ENCODE data around the gene CADPS2. TPM values are rescaled to one million over a fixed set of nuclear protein-coding genes. Genes with fewer than 3 reads are reported as not detected.

Gene CADPS2
- total RNA-seq, 4 donors from 2014 or later, result 2.1 to 3.7 (median 2.8) TPM

GRCh38 chr7:122756860-122757259, 129.4 kb downstream of the CADPS2 start:
- Histone ChIP-seq H3K4me1 (no peaks in the 10 kb centered on the region), H3K27me3 (no peaks in the 10 kb centered on the region), H3K9me3 (no peaks in the 10 kb centered on the region), H3K36me3 (no peaks in the 10 kb centered on the region), H3K27ac (no peak overlapping the region), H3K4me3 (no peak overlapping the region)
- DNase-seq (no peak), ATAC-seq (no peak)
- TF ChIP-seq POLR2A (IDR thresholded peaks at IDR 0.05), result no peak
- no peak for TF ChIP-seq CTCF (IDR thresholded peaks at IDR 0.05 in 4 of 5, conservative IDR thresholded peaks at IDR 0.05 in 1 of 5)
- intact Hi-C loops (cut with DNase I; ENCODE audit: low total_unique reads) (no loop called here), in situ Hi-C loops (cut with MboI; ENCODE audit: low sequenced_read_pairs in 4 of 4) (no loop called here)

GRCh38 chr7:122755696-122756095, 130.6 kb downstream of the CADPS2 start:
- no peaks in the 10 kb centered on the region for H3K9me3 ChIP-seq
- in situ Hi-C loops (cut with MboI; ENCODE audit: low sequenced_read_pairs in 4 of 4), result no loop called here

GRCh38 chr7:122752583-122752982, 133.7 kb downstream of the CADPS2 start:
- no peak for TF ChIP-seq CTCF (IDR thresholded peaks at IDR 0.05 in 4 of 5, conservative IDR thresholded peaks at IDR 0.05 in 1 of 5)
- no peak for TF ChIP-seq POLR2A (IDR thresholded peaks at IDR 0.05)
- ATAC-seq (no peak), DNase-seq (no peak)
- intact Hi-C loops (cut with DNase I; ENCODE audit: low total_unique reads) (no loop called here), in situ Hi-C loops (cut with MboI; ENCODE audit: low sequenced_read_pairs in 4 of 4) (no loop called here)
- Histone ChIP-seq H3K9me3 (no peaks in the 10 kb centered on the region), H3K4me1 (no peaks in the 10 kb centered on the region), H3K27me3 (no peaks in the 10 kb centered on the region), H3K4me3 (no peak overlapping the region), H3K27ac (no peak overlapping the region), H3K36me3 (no peaks in the 10 kb centered on the region)

More at GRCh38 chr7:122755696-122756095, 130.6 kb downstream of the CADPS2 start:
- TF ChIP-seq POLR2A (IDR thresholded peaks at IDR 0.05), result no peak
- no peak for TF ChIP-seq CTCF (IDR thresholded peaks at IDR 0.05 in 4 of 5, conservative IDR thresholded peaks at IDR 0.05 in 1 of 5)
- Histone ChIP-seq H3K4me3 (no peak overlapping the region), H3K36me3 (no peaks in the 10 kb centered on the region), H3K27ac (no peak overlapping the region), H3K27me3 (no peaks in the 10 kb centered on the region), H3K4me1 (no peaks in the 10 kb centered on the region)
- intact Hi-C loops (cut with DNase I; ENCODE audit: low total_unique reads), result no loop called here
- DNase-seq (no peak), ATAC-seq (no peak)

GRCh38 chr7:122750389-122750788, 135.9 kb downstream of the CADPS2 start:
- intact Hi-C loops (cut with DNase I; ENCODE audit: low total_unique reads), result no loop called here

More at GRCh38 chr7:122750389-122750788, 135.9 kb downstream of the CADPS2 start:
- DNase-seq (no peak), ATAC-seq (no peak)
- Histone ChIP-seq H3K27me3 (no peaks in the 10 kb centered on the region), H3K4me3 (no peak overlapping the region), H3K27ac (no peak overlapping the region), H3K36me3 (no peaks in the 10 kb centered on the region), H3K9me3 (no peaks in the 10 kb centered on the region), H3K4me1 (no peaks in the 10 kb centered on the region)
- TF ChIP-seq CTCF (IDR thresholded peaks at IDR 0.05 in 4 of 5, conservative IDR thresholded peaks at IDR 0.05 in 1 of 5) (no peak), POLR2A (IDR thresholded peaks at IDR 0.05) (no peak)
- in situ Hi-C loops (cut with MboI; ENCODE audit: low sequenced_read_pairs in 4 of 4), result no loop called here
